Heart right ventricle (tissue), 16 donors: ENCODE data around the gene UGT1A7. TPM values are rescaled to one million over a fixed set of nuclear protein-coding genes. Genes with fewer than 3 reads are reported as not detected.
"Not testable (repeated sequence)": the region's sequence is repeated elsewhere in the genome, so short reads cannot be mapped to it uniquely, and the experiment has no call there.

Source experiments
- ATAC-seq, 8 donors: fragments of 200-7000 bp; cut with Tn5 transposase; one replicate each; pipeline ENCODE4 v1.9.1; 2020; ENCODE audit warnings: mild to moderate bottlenecking in 8 of 8, moderate library complexity in 8 of 8, moderate number of reproducible peaks in 1 of 8
- DNase-seq, 2 donors: peaks; one replicate each; pipeline ENCODE4 v3.0.0-alpha.2; 2020
- H3K27ac ChIP-seq, 10 donors: fragments of 200-600 bp; sonication (generic) in 2 of 10; one replicate each; pipeline versions ENCODE4 v1.5.0 to v1.8.0; 2020 to 2022; ENCODE audit warnings: mild to moderate bottlenecking in 3 of 10
- H3K27me3 ChIP-seq, 7 donors: fragments of 200-600 bp; one replicate each; pipeline ENCODE4 v1.8.0; 2021 to 2022; ENCODE audit warnings: mild to moderate bottlenecking in 2 of 7
- H3K36me3 ChIP-seq, 9 donors: fragments of 200-600 bp; sonication (generic) in 1 of 9; one replicate each; pipeline versions ENCODE4 v1.5.0 to v1.8.0; 2020 to 2022; ENCODE audit warnings: mild to moderate bottlenecking in 2 of 9
- H3K4me1 ChIP-seq, 9 donors: fragments of 200-600 bp; sonication (generic) in 1 of 9; one replicate each; pipeline versions ENCODE4 v1.5.0 to v1.8.0; 2020 to 2022; ENCODE audit warnings: mild to moderate bottlenecking in 4 of 9
- H3K4me3 ChIP-seq, 10 donors: fragments of 200-600 bp; sonication (generic) in 2 of 10; one replicate each; pipeline versions ENCODE4 v1.5.0 to v1.8.0; 2020 to 2022; ENCODE audit warnings: mild to moderate bottlenecking in 7 of 10, moderate library complexity in 2 of 10
- H3K9me3 ChIP-seq, 11 donors: fragments of 200-600 bp in 10 of 11; sonication (generic) in 2 of 11; one replicate each; pipeline versions ENCODE4 v1.5.0 to v1.8.0; 2013 to 2022; ENCODE audit warnings: mild to moderate bottlenecking in 2 of 11, control low read depth in 1 of 11, moderate library complexity in 1 of 11
- WGBS, 2 donors: extraction: QIAGEN DNeasy Blood & Tissue Kit; methylation state at CpG; one replicate each; pipeline ENCODE4 v1.1.7; 2013; ENCODE audit warnings: inconsistent platforms in 1 of 2; 5-methylcytosine and 5-hydroxymethylcytosine counted together
- intact Hi-C, 10 donors: fragments of 100-400 bp; cut with DNase I; formaldehyde crosslinking; loops; one replicate each; pipeline versions ENCODE4 v1.11.1 to v1.14.2; 2022
- polyA plus RNA-seq, 2 donors: library from polyadenylated mRNA; stranded (reverse); fragments of 200-250 nt; gene quantifications; one replicate each; pipeline ENCODE4 v1.2.3, GENCODE V29; 2013
- total RNA-seq, 10 donors: library from RNA; stranded (reverse); fragmentation: NEBNext Ultra II Directional in 3 of 10; extraction: Animal tissue kit (Norgen Biotek cat#: 25700) in 3 of 10; gene quantifications; one replicate each; pipeline versions ENCODE4 v1.2.1 to v1.2.4, GENCODE V29; 2021 to 2023
- TF ChIP-seq, protein P1 (sequence below), 9 donors: fragments of 200-600 bp; sonication (generic) in 2 of 9; IDR thresholded peaks; one replicate each; pipeline versions ENCODE4 v1.5.0 to v1.8.0; 2021 to 2022; ENCODE audit warnings: antibody characterized with exemption in 9 of 9, mild to moderate bottlenecking in 5 of 9, moderate library complexity in 1 of 9
- donor health status: Arrhythmogenic right ventricular cardiomyopathy.
- donor health status: ischemic (EF 13 %, LVEDD 7.1; RV severe dilation, severe dysfunction).
- donor health status: healthy with polysubstance abuse.
- donor health status: DM: no; HTN: yes; CAD: no.
- donor health status: DM: no; HTN: no; CAD: no.
- donor health status: ischemic (EF 25% LVEDD 6.9; RV normal size, moderate dysfunction).
- donor health status: ischemic (EF 25% LVEDD 5.7; RV mildly dilated, moderate dysfunction).
- donor health status: healthy.
- donor health status: DM: yes; HTN: yes; CAD: no.
- donor health status: Ischemic cardiomyopathy.
- donor health status: ischemic (EF 35%, LVEDD 5.7; RV mildly dilated, moderate dysfunction).
- donor health status: nonischemic (EF 11% LVEDD 7.7; RV severe dilation, severe dysfunction).
- donor health status: DM: yes; HTN: yes; CAD: no.
- donor health status: PGD.
- donor health status: ischemic (EF 29% LVEDD 5.4; RV normal size, mild dysfunction).
- donor health status: nonischemic (EF 23%, LVEDD 6.1; RV moderate dilation, normal function).

The UGT1A7 gene
- total and polyA plus RNA-seq, 12 donors: 0.01 TPM; not detected in 11

DNA sequence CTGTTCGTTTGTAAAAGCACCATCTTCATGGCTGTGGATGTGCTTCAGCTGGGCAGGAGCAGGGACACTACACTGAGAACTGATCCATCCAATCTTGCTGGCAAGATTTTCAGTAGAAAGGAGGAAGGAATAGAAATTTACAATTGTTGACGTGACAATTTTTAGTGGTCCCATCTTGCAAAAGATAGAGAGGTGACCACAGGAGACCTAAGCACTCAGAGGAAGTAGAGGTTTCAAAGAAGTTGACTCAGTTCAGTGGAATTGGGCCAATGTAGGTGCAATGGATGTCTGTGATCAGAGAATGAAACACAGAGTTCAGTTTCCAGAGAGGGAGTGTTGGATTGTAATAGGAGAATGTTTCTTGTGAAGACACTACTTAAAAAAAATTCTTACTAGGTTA, 32.4 kb downstream of the UGT1A7 start:
- Histone ChIP-seq H3K36me3 (no peaks in the 10 kb centered on the region), H3K4me3 (no peak overlapping the region), H3K27ac (no peak overlapping the region), H3K27me3 (peaks cover 0 to 29% (median 19%) of the 10 kb centered on the region in 7 donors), H3K4me1 (no peaks in the 10 kb centered on the region), H3K9me3 (no peaks in the 10 kb centered on the region)
- TF ChIP-seq, protein P1, sequence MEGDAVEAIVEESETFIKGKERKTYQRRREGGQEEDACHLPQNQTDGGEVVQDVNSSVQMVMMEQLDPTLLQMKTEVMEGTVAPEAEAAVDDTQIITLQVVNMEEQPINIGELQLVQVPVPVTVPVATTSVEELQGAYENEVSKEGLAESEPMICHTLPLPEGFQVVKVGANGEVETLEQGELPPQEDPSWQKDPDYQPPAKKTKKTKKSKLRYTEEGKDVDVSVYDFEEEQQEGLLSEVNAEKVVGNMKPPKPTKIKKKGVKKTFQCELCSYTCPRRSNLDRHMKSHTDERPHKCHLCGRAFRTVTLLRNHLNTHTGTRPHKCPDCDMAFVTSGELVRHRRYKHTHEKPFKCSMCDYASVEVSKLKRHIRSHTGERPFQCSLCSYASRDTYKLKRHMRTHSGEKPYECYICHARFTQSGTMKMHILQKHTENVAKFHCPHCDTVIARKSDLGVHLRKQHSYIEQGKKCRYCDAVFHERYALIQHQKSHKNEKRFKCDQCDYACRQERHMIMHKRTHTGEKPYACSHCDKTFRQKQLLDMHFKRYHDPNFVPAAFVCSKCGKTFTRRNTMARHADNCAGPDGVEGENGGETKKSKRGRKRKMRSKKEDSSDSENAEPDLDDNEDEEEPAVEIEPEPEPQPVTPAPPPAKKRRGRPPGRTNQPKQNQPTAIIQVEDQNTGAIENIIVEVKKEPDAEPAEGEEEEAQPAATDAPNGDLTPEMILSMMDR (IDR thresholded peaks at IDR 0.05): no peak
- 68 to 77% methylated on average over 2 of the region's 2 CpGs for WGBS, 2 donors
- DNase-seq (no peak), ATAC-seq (no peak)
- intact Hi-C loops: no loop called here

- TF ChIP-seq, protein P1 (IDR thresholded peaks at IDR 0.05): no peak
- Histone ChIP-seq H3K27ac (no peak within 1 kb of the TSS), H3K4me1 (no peaks in the 10 kb centered on the region), H3K27me3 (peaks cover 0 to 21% (median 10%) of the 10 kb centered on the region in 7 donors), H3K9me3 (peaks cover 0 to 2% (median 0%) of the 10 kb centered on the region in 11 donors), H3K36me3 (no peaks in the 10 kb centered on the region), H3K4me3 (no peak within 1 kb of the TSS)
- 82 to 84% methylated on average over 7 of the region's 7 CpGs for WGBS, 2 donors
- DNase-seq (no peak), ATAC-seq (no peak)
- intact Hi-C loops: no loop called here
Observed at GRCh38 chr2:233718552-233718951, 36.9 kb downstream of the UGT1A7 start, which contains the start of gene UGT1A4. Gene UGT1A4 (plus strand): TSS chr2:233718736. CDS start chr2:233718821, 85 bp downstream.

- H3K9me3 ChIP-seq: peaks cover 0 to 5% (median 0%) of the 10 kb centered on the region in 11 donors
- no peaks in the 10 kb centered on the region for H3K36me3 ChIP-seq
- TF ChIP-seq, protein P1 (IDR thresholded peaks at IDR 0.05): no peak
- no peaks in the 10 kb centered on the region for H3K4me1 ChIP-seq
- intact Hi-C loops: no loop called here
- no peak within 1 kb of the TSS for H3K27ac ChIP-seq
- 77 to 80% methylated on average over 8 of the region's 8 CpGs for WGBS, 2 donors
- ATAC-seq: no peak
- no peak within 1 kb of the TSS for H3K4me3 ChIP-seq
- DNase-seq: no peak
- peaks cover 0 to 4% (median 0%) of the 10 kb centered on the region in 7 donors for H3K27me3 ChIP-seq
Observed at GRCh38 chr2:233728723-233729301, 47.1 kb downstream of the UGT1A7 start, which contains the start of gene UGT1A3. Gene UGT1A3 (plus strand): TSS chr2:233729042. CDS start chr2:233729127, 85 bp downstream.

GRCh38 chr2:233736868-233737653, 55.4 kb downstream of the UGT1A7 start:
- H3K4me3 ChIP-seq, H3K27ac ChIP-seq, DNase-seq, H3K36me3 ChIP-seq, H3K4me1 ChIP-seq, H3K9me3 ChIP-seq, ATAC-seq, intact Hi-C loops: not testable (repeated sequence)
- peaks cover 0 to 19% (median 4%) of the 10 kb centered on the region in 7 donors for H3K27me3 ChIP-seq
- WGBS, 2 donors: 81 to 83% methylated on average over 14 of the region's 14 CpGs
